Right ventricle myocardium superior (tissue), 1 donor: ENCODE measurements around the gene CMYA5. TPM values are rescaled to one million over a fixed set of nuclear protein-coding genes. Genes with fewer than 3 reads are reported as not detected.

Experiments
- ATAC-seq: fragments of 200-7000 bp; cut with Tn5 transposase; one replicate; pipeline ENCODE4 v1.9.1; 2020; ENCODE audit warnings: mild to moderate bottlenecking; ENCODE audit not compliant: poor library complexity
- DNase-seq: peaks from one replicate; pipeline ENCODE4 v3.0.0-alpha.2; 2020
- intact Hi-C: fragments of 100-400 bp; cut with DNase I; formaldehyde crosslinking; loops from one replicate; pipeline ENCODE4 v1.11.2; 2022
- total RNA-seq: library from RNA; stranded (reverse); fragmentation: NEBNext Ultra II Directional; extraction: Animal tissue kit (Norgen Biotek cat#: 25700); gene quantifications from one replicate; pipeline ENCODE4 v1.2.1, GENCODE V29; 2021
- donor health status: DM: no; HTN: yes; CAD: no; lungs with severe emphysema.

The CMYA5 gene
- total RNA-seq, 1 donor from 2014 or later, result 917 TPM

DNA sequence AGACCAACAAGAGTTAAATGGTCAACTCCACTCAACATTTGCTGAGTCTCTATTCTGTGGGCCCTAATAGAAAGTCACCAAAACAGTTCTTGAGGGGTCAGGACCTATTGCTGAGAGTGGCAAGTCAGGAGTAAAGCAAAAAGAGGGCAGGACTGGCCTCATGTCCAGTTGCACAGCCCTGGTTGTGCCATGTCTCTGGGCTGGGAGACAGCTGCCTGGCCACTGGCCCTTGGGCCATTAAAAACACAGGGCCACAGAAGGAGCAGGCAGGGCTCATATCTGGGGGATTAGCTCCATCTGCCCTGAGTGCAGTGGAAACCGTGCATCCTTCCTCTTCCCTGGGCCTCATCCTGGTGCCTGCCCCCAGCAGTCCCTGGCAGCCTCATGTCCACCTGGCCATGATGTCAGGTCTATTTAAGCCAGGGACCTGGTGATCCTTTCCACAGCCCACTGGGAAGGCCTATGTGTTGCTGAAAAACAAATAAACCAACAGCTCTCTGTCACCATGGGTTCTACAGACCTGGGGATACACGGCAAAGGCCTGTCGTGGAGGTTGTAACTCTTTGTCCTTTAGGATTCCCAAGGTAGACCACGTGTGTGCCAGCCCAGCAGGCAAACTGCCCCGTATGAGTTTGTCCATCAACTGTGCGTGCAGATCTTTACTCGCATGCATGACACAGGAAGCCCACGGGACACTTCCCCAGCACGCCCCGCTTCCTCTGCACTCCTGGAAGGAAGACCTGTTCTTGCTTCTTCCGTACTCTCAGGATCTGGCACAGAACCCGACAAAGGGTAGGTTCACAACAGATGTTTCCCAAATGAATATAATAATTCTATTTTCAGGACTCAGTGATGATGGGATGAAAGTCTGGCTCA, 152.6 kb downstream of the CMYA5 start:
- intact Hi-C loops, result no loop called here

DNA sequence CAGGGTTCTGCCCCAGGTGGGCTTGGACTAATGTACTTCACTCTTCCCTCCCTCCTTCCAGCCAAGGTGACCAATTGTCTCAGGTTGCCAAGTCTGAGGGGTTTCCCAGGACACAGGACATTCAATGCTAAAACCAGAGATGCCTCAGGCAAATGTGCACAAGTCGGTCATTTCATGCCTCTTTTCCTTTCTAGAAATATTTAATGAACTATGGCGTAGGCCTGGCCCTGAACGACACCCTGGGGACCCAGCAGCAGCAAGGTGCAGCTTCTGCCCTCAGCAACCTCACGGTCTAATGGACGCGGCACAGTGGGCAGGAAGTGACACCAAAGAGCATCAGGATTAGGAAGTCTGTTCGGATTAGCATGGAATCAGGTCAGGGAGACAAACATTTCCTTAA, 153.4 kb downstream of the CMYA5 start:
- DNase-seq (no peak), ATAC-seq (no peak)
- intact Hi-C loops, result no loop called here

More for the DNA sequence above, 152.6 kb downstream of the CMYA5 start:
- ATAC-seq (no peak), DNase-seq (no peak)

DNA sequence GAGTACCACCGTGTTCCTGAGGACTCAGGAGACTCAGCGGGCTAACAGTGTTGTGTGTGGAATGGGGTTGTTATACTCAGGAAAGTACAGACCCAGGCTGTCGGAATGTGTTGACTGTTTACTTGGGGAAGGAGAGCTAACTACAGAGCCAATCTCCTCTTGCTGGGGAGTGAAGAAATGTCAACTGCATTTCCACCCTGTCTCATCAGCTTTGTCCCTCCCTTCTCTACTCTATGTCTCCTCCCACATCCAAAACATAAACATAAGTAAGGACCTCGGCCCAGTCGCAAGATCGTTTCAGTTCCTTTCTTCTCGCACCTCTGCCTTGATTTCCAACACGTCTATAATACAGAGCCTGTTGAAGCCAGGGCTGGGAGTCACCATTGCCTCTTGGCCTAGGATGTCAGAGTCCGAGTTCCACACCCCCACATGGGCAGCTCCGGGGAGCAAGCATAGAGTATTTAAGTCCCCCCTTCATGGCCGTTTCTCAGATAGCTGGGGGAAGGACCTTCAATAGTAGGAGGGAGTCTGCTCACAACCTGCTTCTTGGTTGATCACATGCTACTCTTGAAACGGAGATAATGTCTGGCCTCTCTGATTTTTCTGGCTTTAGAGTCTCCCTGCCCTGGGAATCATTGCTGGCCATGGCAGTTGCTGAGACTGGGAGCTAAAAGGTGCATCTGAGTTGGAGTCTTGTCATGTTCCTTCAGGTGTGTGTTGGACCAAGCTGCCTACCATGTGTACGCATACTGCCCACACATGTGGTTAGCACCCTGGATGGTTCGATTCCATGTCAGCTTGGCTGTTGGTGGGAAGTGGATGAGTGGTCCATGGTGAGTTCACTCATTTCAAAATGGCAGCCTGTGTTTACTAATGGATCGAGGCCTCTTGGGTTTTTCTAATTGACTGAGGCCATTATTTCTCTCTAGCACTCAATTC, 154.1 kb downstream of the CMYA5 start:
- DNase-seq (no peak), ATAC-seq (no peak)
- intact Hi-C loops, result no loop called here

DNA sequence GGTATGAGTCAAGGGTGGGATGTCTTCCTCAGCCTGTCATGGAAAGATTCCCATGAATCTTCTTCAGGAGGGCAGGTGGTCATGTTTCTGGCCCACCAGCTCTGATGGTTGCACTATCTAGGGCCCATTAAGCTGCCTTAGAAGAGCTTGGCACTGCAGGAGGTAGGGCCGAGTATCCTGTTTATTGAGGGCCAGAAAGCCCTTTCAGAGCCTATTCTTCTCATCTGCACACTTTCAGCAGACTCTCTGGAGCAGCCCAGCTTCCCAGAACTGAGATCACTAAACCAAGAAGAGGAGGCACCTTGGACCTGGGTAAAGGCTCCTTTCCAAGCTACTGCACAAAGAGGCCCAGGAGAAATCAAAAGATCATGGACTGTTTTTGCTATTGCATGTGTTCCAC, 154.9 kb downstream of the CMYA5 start:
- ATAC-seq, result no peak
- DNase-seq, result no peak
- intact Hi-C loops, result no loop called here

DNA sequence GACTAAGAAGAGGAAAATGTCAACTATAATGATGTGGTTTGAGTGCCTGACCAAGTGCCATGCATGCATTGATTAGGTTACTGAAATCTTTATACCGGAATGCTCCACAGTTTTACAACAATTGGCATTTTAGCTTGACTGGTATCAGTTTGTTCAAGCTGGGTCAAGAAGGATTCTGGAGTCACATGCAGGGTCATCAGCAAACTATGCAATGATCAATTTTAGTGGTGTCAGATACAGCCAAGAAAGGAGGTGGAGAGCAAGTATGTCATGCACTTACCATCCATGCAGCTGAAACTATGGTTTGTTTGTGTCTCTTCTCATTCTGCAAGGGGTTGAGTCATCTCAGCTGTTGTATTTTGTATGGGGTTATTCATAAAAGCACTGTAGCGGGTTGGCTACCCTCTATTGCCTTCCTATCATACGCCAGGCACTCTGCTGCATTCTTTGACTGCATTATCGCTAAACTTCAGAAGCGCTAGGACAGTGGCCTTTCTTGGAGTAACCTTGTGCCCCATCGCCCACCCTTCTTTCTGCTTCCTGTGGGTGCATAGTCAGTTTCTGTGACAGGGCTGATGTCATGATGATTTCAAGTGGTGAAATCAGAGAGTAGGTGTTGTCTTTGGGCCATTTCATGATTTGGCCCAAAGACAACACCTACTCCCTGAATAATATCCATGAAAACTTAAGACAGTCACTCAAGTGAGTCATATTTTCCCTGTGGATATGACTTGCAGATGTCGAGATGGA, 156.0 kb downstream of the CMYA5 start:
- DNase-seq (no peak), ATAC-seq (peak; percentile 52)
- intact Hi-C loops, result no loop called here

DNA sequence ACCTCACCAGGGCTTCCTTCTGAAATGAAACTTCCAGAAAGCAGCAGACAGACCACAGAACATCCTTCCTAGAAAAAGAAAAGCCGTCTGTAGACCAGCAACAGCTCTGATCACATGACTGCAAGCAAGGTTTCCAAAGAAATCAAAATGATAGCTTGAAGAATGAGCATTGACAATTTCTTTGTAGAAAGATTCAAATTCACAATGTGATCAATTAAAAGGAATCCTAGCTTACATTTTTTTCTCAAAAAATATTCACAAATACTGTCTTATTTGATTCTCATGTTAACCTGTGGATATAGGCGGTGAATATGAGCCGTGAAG, 156.5 kb downstream of the CMYA5 start:
- DNase-seq (no peak), ATAC-seq (no peak)
- intact Hi-C loops, result no loop called here

DNA sequence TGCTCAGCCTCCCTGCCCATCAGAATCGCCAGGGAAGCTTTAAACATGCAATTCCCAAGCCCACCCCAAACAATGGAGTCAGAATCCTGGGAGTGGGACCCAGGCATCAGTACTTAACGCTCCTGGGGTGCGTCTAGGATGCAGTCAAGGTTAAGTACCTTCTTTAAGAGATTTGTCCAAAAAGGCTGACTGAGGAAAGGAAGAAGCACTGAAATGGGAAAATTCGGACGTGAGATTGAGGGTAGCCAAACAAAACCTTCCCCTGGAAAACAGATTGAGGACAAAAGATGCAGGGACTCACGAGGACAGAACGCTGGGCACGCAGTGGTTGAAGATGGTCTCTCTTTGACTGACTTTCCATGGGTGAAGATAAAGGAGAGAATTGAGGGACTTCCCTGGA, 157.9 kb downstream of the CMYA5 start:
- DNase-seq (no peak), ATAC-seq (no peak)
- intact Hi-C loops, result no loop called here

DNA sequence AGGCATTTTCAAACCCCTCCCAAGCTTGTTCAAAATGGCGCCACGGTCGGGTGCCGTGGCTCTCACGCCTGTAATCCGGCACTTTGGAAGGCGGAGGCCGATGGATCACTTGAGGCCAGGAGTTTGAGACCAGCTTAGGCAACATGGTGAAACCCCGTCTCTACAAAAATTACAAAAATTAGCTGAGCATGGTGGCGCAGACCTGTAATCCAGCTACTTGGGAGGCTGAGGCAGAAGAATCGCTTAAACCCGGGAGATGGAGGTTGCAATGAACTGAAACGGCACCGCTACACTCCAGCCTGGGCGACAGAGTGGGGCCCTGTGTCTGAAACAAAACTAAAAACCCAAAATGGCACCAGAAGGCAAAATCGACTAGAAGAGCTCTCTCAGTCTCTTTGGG, 159.4 kb downstream of the CMYA5 start:
- DNase-seq, result no peak
- intact Hi-C loops, result no loop called here
- ATAC-seq, result no peak

Other genes with a start within 250 kb of the CMYA5 start
- 52.6 TPM for gene HOMER1, start 175.7 kb upstream of the CMYA5 start, total RNA-seq
- gene TENT2, start 77.4 kb upstream of the CMYA5 start, total RNA-seq, result 29.2 TPM